ENCODE data around the gene DBNDD2. TPM values are rescaled to one million over a fixed set of nuclear protein-coding genes. Genes with fewer than 3 reads are reported as not detected.

DBNDD2 gene
- total RNA-seq, 4 donors from 2014 or later: 74.5 to 122 (median 84.9) TPM

- in situ Hi-C loops (cut with MboI; ENCODE audit: low pct_ligation_motif_present in 1 of 4, low pct_unique_long_range_greater_than_20kb in 1 of 4, low sequenced_read_pairs in 3 of 4) (no loop called here), intact Hi-C loops (cut with DNase I; ENCODE audit: low total_unique reads) (no loop called here)
- peak overlapping the region; percentile 92 to 97 (median 96) for H3K27ac ChIP-seq
- H3K27me3 ChIP-seq: no peaks in the 10 kb centered on the region
- H3K36me3 ChIP-seq: peaks cover 0 to 5% (median 0%) of the 10 kb centered on the region in 4 donors
- H3K9me3 ChIP-seq: no peaks in the 10 kb centered on the region
- DNase-seq: peak; percentile 58
- 9 to 29% methylated on average over 5 to 30 of the region's 30 CpGs for WGBS, 2 donors (ENCODE audit: low coverage in 1 of 2)
- H3K4me3 ChIP-seq: peak overlapping the region; percentile 62 to 93 (median 85)
- no peak for TF ChIP-seq EP300 (IDR thresholded peaks at IDR 0.05; ENCODE audit: low read depth)
- TF ChIP-seq CTCF (IDR thresholded peaks at IDR 0.05): no peak
- peak; percentile 54 to 91 (median 77) for TF ChIP-seq POLR2AphosphoS5 (IDR thresholded peaks at IDR 0.05)
- TF ChIP-seq POLR2A (IDR thresholded peaks at IDR 0.05): peak; percentile 77
- H3K4me1 ChIP-seq: peaks cover 19 to 53% (median 49%) of the 10 kb centered on the region in 4 donors
These were observed 883 bp upstream of the DBNDD2 start for GRCh38 chr20:45407067-45407745.

GRCh38 chr20:45408646-45409213 lies 641 bp downstream of the DBNDD2 start:
- intact Hi-C loops (cut with DNase I; ENCODE audit: low total_unique reads) (no loop called here), in situ Hi-C loops (cut with MboI; ENCODE audit: low pct_ligation_motif_present in 1 of 4, low pct_unique_long_range_greater_than_20kb in 1 of 4, low sequenced_read_pairs in 3 of 4) (no loop called here)
- H3K27ac ChIP-seq: peak overlapping the region; percentile 92 to 97 (median 96)
- no peaks in the 10 kb centered on the region for H3K27me3 ChIP-seq
- no peak for DNase-seq
- H3K4me3 ChIP-seq: peak overlapping the region in 1 of 4 donors; percentile 86
- no peaks in the 10 kb centered on the region for H3K9me3 ChIP-seq
- H3K4me1 ChIP-seq: peaks cover 19 to 59% (median 52%) of the 10 kb centered on the region in 4 donors
- no peak for TF ChIP-seq CTCF (IDR thresholded peaks at IDR 0.05)
- TF ChIP-seq POLR2AphosphoS5 (IDR thresholded peaks at IDR 0.05): no peak
- no peak for TF ChIP-seq EP300 (IDR thresholded peaks at IDR 0.05; ENCODE audit: low read depth)
- TF ChIP-seq POLR2A (IDR thresholded peaks at IDR 0.05): no peak
- H3K36me3 ChIP-seq: peaks cover 0 to 5% (median 0%) of the 10 kb centered on the region in 4 donors
- 82 to 86% methylated on average over 1 to 7 of the region's 7 CpGs for WGBS, 2 donors (ENCODE audit: low coverage in 1 of 2)

- intact Hi-C loops (cut with DNase I; ENCODE audit: low total_unique reads) (no loop called here), in situ Hi-C loops (cut with MboI; ENCODE audit: low pct_ligation_motif_present in 1 of 4, low pct_unique_long_range_greater_than_20kb in 1 of 4, low sequenced_read_pairs in 3 of 4) (no loop called here)
- no peaks in the 10 kb centered on the region for H3K9me3 ChIP-seq
- no peak overlapping the region for H3K4me3 ChIP-seq
- no peak for DNase-seq
- H3K27me3 ChIP-seq: no peaks in the 10 kb centered on the region
- H3K36me3 ChIP-seq: peaks cover 0 to 5% (median 0%) of the 10 kb centered on the region in 4 donors
- WGBS, 2 donors (ENCODE audit: low coverage in 1 of 2): 79 to 88% methylated on average over 4 to 7 of the region's 7 CpGs
- peak overlapping the region; percentile 92 to 97 (median 96) for H3K27ac ChIP-seq
- peaks cover 19 to 59% (median 51%) of the 10 kb centered on the region in 4 donors for H3K4me1 ChIP-seq
- TF ChIP-seq POLR2A (IDR thresholded peaks at IDR 0.05) (no peak), POLR2AphosphoS5 (IDR thresholded peaks at IDR 0.05) (peak in 1 of 3 donors; percentile 28)
These were observed 1.6 kb downstream of the DBNDD2 start for GRCh38 chr20:45409521-45410272.

- DNase-seq: no peak
- peaks cover 22 to 60% (median 49%) of the 10 kb centered on the region in 4 donors for H3K4me1 ChIP-seq
- TF ChIP-seq EP300 (IDR thresholded peaks at IDR 0.05; ENCODE audit: low read depth) (no peak), POLR2AphosphoS5 (IDR thresholded peaks at IDR 0.05) (peak in 2 of 3 donors; percentile 20 to 47), POLR2A (IDR thresholded peaks at IDR 0.05) (peak; percentile 23), CTCF (IDR thresholded peaks at IDR 0.05) (no peak)
- no peaks in the 10 kb centered on the region for H3K27me3 ChIP-seq
- in situ Hi-C loops (cut with MboI; ENCODE audit: low pct_ligation_motif_present in 1 of 4, low pct_unique_long_range_greater_than_20kb in 1 of 4, low sequenced_read_pairs in 3 of 4): no loop called here
- no peak overlapping the region for H3K4me3 ChIP-seq
- peaks cover 0 to 5% (median 0%) of the 10 kb centered on the region in 4 donors for H3K36me3 ChIP-seq
- H3K9me3 ChIP-seq: no peaks in the 10 kb centered on the region
- intact Hi-C loops (cut with DNase I; ENCODE audit: low total_unique reads): no loop called here
- WGBS, 2 donors (ENCODE audit: low coverage in 1 of 2): 32 to 41% methylated on average over 8 of the region's 8 CpGs
- peak overlapping the region; percentile 92 to 97 (median 96) for H3K27ac ChIP-seq
These were observed 2.8 kb downstream of the DBNDD2 start for GRCh38 chr20:45410887-45411286.
